Stimulated activated CD8-positive, alpha-beta memory T cell treated with anti-CD3 and anti-CD28 coated beads, Interleukin-12 subunit alpha, Interleukin-12 subunit beta, amount 100 ng/mL, for 24 hours (primary cell): Measurements from ENCODE around the gene SMIM7.

Experiments
- DNase-seq: peaks from one replicate; pipeline ENCODE4 v3.0.0-alpha.2; 2020; ENCODE audit errors: extremely low read depth

SMIM7 gene

GRCh38 chr19:16621165-16621800, 38.7 kb downstream of the SMIM7 start:
- no peak for DNase-seq

- DNase-seq, result no peak
These were observed 39.4 kb downstream of the SMIM7 start for GRCh38 chr19:16620584-16620983.

GRCh38 chr19:16620018-16620417, 39.9 kb downstream of the SMIM7 start:
- no peak for DNase-seq

GRCh38 chr19:16619457-16619856, 40.5 kb downstream of the SMIM7 start:
- DNase-seq, result no peak

GRCh38 chr19:16618248-16618647, 41.7 kb downstream of the SMIM7 start:
- DNase-seq, result no peak

- no peak for DNase-seq
These were observed 44.1 kb downstream of the SMIM7 start for GRCh38 chr19:16615808-16616207.

GRCh38 chr19:16614941-16615340, 45.0 kb downstream of the SMIM7 start:
- no peak for DNase-seq

GRCh38 chr19:16613841-16614240, 46.1 kb downstream of the SMIM7 start:
- DNase-seq, result no peak

GRCh38 chr19:16612636-16613035, 47.3 kb downstream of the SMIM7 start:
- DNase-seq, result no peak

- DNase-seq, result no peak
These were observed 48.8 kb downstream of the SMIM7 start for GRCh38 chr19:16611121-16611520.

GRCh38 chr19:16609511-16610200, 50.3 kb downstream of the SMIM7 start:
- no peak for DNase-seq

GRCh38 chr19:16608290-16608739, 51.6 kb downstream of the SMIM7 start:
- DNase-seq, result no peak

GRCh38 chr19:16607819-16608218, 52.1 kb downstream of the SMIM7 start:
- DNase-seq, result no peak

GRCh38 chr19:16605553-16605994, 54.4 kb downstream of the SMIM7 start:
- no peak for DNase-seq

- no peak for DNase-seq
These were observed 54.8 kb downstream of the SMIM7 start for GRCh38 chr19:16605115-16605514.

GRCh38 chr19:16604615-16605014, 55.3 kb downstream of the SMIM7 start:
- DNase-seq, result no peak

GRCh38 chr19:16603090-16603489, 56.9 kb downstream of the SMIM7 start:
- DNase-seq, result no peak

- DNase-seq, result no peak
These were observed 58.4 kb downstream of the SMIM7 start for GRCh38 chr19:16601378-16602052.

- DNase-seq, result no peak
These were observed 59.1 kb downstream of the SMIM7 start for GRCh38 chr19:16600824-16601223.

GRCh38 chr19:16599655-16600346, 60.1 kb downstream of the SMIM7 start:
- DNase-seq, result no peak

GRCh38 chr19:16598848-16599247, 61.1 kb downstream of the SMIM7 start:
- no peak for DNase-seq

- DNase-seq, result no peak
These were observed 63.5 kb downstream of the SMIM7 start for GRCh38 chr19:16596399-16596798.
